NT2/D1 (cell line): ENCODE data around the gene EFHC1.

Source experiments
- SUZ12 ChIP-seq: IDR thresholded peaks from 2 replicates; pipeline ENCODE4 v1.6.1; 2011; ENCODE audit not compliant: insufficient read length, insufficient read depth; ENCODE audit errors: extremely low read depth
- YY1 ChIP-seq: IDR thresholded peaks from 2 replicates; pipeline ENCODE4 v1.6.1; 2011; ENCODE audit not compliant: insufficient read length, insufficient read depth
- ZNF274 ChIP-seq: IDR thresholded peaks from 2 replicates; pipeline ENCODE4 v1.6.1; 2011; ENCODE audit warnings: mild to moderate bottlenecking, low read depth, low read length

DNA sequence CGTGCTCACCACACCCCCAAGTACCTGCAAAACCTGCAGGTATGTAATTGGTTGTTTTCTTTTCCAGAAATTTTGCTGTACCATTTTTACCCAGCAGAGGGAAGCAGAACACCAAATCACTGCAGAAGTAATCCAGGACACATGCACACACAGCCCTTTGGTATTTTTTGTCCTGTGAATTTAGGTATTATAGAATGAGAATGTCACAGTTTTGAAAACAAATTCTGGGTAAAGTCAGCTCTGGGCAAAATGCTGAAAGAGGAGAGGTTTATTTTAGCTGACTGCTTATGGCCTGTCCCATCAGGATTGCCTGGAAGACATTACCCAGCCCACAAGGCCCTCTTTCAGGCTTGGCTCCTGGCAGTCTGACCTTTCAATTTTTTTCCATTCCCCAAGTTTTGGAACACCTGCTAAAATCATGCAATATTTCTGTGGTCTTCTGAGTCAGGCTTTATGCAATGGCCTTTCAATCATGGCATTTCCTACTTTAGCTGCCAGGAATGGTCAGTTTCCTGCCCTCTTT, 3.5 kb upstream of the EFHC1 start:
- TF ChIP-seq YY1 (no peak), SUZ12 (no peak), ZNF274 (no peak)
